ENCODE data around the gene LCP1.

DNA sequence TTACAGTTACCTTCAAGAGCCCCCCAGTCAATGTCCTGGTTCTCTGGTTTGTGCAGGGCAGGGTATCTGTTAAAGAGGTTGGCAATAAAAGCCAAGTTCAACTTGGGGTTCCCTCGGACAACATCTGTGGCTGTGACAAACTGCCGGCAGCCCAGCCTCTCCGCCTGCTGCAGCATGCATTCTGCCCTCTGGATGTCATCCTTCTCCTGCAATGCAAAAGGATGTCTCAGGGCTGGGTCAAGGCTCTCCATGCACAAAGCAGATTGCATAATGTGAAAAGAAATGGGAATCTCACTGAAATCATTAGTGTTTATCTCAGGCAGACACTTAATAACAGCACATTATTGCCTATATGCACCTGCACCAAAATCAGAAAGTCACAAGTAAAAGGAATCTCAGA is 35.1 kb downstream of the LCP1 start:
- TF ChIP-seq, protein P1, sequence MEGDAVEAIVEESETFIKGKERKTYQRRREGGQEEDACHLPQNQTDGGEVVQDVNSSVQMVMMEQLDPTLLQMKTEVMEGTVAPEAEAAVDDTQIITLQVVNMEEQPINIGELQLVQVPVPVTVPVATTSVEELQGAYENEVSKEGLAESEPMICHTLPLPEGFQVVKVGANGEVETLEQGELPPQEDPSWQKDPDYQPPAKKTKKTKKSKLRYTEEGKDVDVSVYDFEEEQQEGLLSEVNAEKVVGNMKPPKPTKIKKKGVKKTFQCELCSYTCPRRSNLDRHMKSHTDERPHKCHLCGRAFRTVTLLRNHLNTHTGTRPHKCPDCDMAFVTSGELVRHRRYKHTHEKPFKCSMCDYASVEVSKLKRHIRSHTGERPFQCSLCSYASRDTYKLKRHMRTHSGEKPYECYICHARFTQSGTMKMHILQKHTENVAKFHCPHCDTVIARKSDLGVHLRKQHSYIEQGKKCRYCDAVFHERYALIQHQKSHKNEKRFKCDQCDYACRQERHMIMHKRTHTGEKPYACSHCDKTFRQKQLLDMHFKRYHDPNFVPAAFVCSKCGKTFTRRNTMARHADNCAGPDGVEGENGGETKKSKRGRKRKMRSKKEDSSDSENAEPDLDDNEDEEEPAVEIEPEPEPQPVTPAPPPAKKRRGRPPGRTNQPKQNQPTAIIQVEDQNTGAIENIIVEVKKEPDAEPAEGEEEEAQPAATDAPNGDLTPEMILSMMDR (optimal IDR thresholded peaks at IDR 0.05 in 1 of 3, IDR thresholded peaks at IDR 0.05 in 1 of 3, conservative IDR thresholded peaks at IDR 0.05 in 1 of 3; ENCODE audit: extremely low read depth in 1 of 3, insufficient read depth in 2 of 3, low read length in 3 of 3) = peak; percentile 20 to 60 (median 56)
- TF ChIP-seq EZH2 (IDR thresholded peaks at IDR 0.05; ENCODE audit: low read length) = no peak
